Posterior cingulate gyrus (tissue), 11 donors: ENCODE measurements around the gene G3BP1.
"Not testable (repeated sequence)": the region's sequence is repeated elsewhere in the genome, so short reads cannot be mapped to it uniquely, and the experiment has no call there.

Experiments used
- DNase-seq, 10 donors: peaks; one replicate each; pipeline versions ENCODE4 v3.0.0 to v3.0.0-alpha.2; 2020 to 2021; ENCODE audit warnings: mixed read lengths in 3 of 10
- intact Hi-C: fragments of 100-400 bp; cut with DNase I; formaldehyde crosslinking; loops from one replicate; pipeline ENCODE4 v1.15.1; 2023

The G3BP1 gene

GRCh38 chr5:151846765-151847164 lies 75.0 kb downstream of the G3BP1 start:
- intact Hi-C loops, result no loop called here
- DNase-seq, result no peak

- intact Hi-C loops, result no loop called here
- DNase-seq, result no peak
Observed at GRCh38 chr5:151847871-151848270, 76.1 kb downstream of the G3BP1 start.

GRCh38 chr5:151855701-151856100 lies 83.9 kb downstream of the G3BP1 start:
- no peak for DNase-seq
- intact Hi-C loops, result no loop called here

GRCh38 chr5:151856861-151857260 lies 85.1 kb downstream of the G3BP1 start:
- intact Hi-C loops, result no loop called here
- DNase-seq, result no peak

GRCh38 chr5:151860867-151861266 lies 89.1 kb downstream of the G3BP1 start:
- intact Hi-C loops, DNase-seq: not testable (repeated sequence)
